Mononuclear cell (primary cell): ENCODE results near the gene UBR2. TPM values are rescaled to one million over a fixed set of nuclear protein-coding genes. Genes with fewer than 3 reads are reported as not detected.
"Not testable (repeated sequence)": the region's sequence is repeated elsewhere in the genome, so short reads cannot be mapped to it uniquely, and the experiment has no call there.

Source experiments
- H3K27me3 ChIP-seq: 2 replicates; pipeline ENCODE4 v1.6.0; 2011; ENCODE audit warnings: low read length, control low read depth; ENCODE audit not compliant: insufficient read depth
- H3K4me1 ChIP-seq: 2 replicates; pipeline ENCODE4 v1.5.1; 2011; ENCODE audit warnings: mild to moderate bottlenecking, low read length, control low read depth; ENCODE audit not compliant: insufficient read depth
- H3K4me3 ChIP-seq: 2 replicates; pipeline ENCODE4 v1.5.1; 2011; ENCODE audit warnings: mild to moderate bottlenecking, low read length, moderate library complexity
- H3K9me3 ChIP-seq: 2 replicates; pipeline ENCODE4 v1.5.1; 2011; ENCODE audit warnings: low read depth, mild to moderate bottlenecking, control low read depth, low read length
- total RNA-seq: library from RNA; depleted of rRNA; stranded (reverse); fragments of >200 nt; gene quantifications from one replicate; pipeline ENCODE4 v1.2.3, GENCODE V29; 2012

Gene UBR2
- total RNA-seq, 1 donor, result 25.2 TPM

DNA sequence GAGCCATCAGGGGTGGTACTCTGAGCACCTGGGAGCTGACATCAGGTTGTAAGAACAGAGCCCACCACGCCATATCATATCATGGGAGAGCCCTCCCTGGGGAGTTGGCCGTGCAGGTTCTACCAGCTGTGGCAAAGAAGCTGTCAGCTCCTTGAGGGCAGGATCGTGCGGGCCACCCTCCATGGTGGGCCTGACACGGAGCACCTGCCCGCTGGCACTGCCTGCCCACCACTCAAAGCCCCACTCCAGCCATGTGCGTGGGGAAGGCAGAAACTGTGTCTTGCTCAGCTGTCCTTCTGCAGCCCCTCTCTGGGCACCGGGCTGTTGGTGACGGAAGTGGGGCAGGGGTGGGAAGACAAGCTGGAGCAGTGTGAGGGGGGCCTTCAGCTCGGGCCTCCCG, 144.3 kb downstream of the UBR2 start:
- Histone ChIP-seq H3K4me3 (no peak overlapping the region), H3K9me3 (no peaks in the 10 kb centered on the region), H3K27me3 (no peaks in the 10 kb centered on the region), H3K4me1 (no peaks in the 10 kb centered on the region)

DNA sequence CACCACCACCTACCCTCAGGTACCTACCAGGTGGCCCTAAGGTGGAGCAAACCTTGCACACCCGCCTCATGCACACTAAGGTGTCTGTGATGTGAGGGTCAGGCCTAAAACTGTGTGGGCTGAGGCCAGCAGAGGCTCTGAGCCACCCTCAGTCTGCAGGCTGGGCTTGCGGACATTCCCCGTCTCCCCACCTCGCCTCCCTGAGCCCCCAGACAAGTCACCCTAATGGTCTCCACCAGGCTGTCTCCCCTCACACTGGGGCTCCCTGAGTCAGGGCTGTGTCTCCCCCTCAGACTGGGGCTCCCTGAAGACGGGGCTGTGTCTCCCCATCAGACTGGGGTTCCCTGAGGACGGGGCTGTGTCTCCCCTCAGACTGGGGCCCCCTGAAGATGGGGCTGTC, 146.0 kb downstream of the UBR2 start:
- no peaks in the 10 kb centered on the region for H3K9me3 ChIP-seq
- no peak overlapping the region for H3K4me3 ChIP-seq
- no peaks in the 10 kb centered on the region for H3K27me3 ChIP-seq
- no peaks in the 10 kb centered on the region for H3K4me1 ChIP-seq

DNA sequence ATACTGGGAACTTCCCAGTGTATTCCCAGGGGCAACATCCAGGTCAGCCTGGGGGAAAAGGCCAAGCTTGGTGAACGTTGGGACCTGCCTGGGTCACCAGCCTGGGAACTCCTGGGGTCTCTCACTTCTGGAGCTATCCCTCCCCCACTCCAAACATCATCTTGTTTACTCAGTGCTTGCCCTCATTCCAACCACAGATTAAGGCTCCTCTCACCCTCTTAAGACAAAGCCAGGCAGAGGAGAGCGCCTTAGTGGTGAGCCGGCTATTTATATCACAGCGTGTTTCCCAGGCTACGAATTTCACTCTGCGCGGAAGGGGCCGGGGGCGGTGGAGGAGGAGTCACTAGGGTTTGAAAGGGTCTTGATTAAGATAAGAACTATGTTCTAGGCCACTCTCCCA, 146.5 kb downstream of the UBR2 start:
- no peaks in the 10 kb centered on the region for H3K4me1 ChIP-seq
- H3K27me3 ChIP-seq, result no peaks in the 10 kb centered on the region
- H3K4me3 ChIP-seq, result no peak overlapping the region
- H3K9me3 ChIP-seq, result no peaks in the 10 kb centered on the region

DNA sequence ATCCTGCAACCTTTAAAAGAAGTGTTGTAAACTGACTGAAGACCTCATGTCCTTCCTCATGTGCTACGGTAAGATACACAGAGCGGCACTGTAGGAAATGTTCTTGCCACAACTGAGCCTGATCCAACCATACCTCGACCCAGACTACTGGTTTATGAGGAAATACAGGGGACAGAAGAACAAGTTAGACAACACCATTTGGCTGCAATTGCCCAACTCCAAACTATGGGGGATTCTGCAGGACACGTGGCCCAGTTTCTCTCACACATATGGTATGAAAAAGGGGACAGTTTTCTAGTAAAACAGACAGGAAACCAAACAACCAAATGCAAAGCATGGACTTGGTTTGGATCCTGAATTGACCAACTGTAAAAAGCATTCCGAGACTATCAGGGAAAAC, 148.1 kb downstream of the UBR2 start:
- no peaks in the 10 kb centered on the region for H3K4me1 ChIP-seq

DNA sequence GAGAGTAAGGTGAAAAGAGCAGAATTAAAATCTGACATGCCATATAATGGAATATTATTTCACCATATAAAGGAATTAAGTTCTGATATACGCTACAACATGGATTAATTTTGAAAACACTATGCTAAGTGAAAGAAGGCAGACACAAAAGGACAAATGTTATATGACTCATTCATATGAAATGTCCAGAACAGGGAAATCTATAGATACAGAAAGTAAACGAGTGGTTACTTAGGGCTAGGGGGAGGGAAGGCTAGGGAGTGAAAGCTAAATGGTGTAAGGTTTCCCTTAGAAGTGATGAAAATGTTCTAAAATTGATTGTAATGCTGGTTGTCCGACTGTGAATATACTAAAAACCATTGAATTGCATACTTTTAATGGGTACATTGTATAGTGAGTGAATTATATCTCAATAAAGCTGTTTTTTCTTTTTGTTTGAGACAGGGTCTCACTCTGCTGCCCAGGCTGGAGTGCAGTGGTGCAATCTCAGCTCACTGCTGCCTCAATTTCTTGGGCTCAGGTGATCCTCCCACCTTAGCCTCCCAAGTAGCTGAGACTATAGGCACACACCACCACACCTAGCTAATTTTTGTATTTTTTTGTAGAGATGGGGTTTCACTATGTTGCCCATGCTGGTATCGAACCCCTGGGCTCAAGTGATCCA, 150.4 kb downstream of the UBR2 start:
- Histone ChIP-seq H3K27me3 (no peaks in the 10 kb centered on the region), H3K4me1 (no peaks in the 10 kb centered on the region), H3K9me3 (no peaks in the 10 kb centered on the region), H3K4me3 (no peak overlapping the region)

More for the DNA sequence above, 148.1 kb downstream of the UBR2 start:
- H3K27me3 ChIP-seq, result no peaks in the 10 kb centered on the region
- H3K4me3 ChIP-seq, result no peak overlapping the region
- H3K9me3 ChIP-seq, result no peaks in the 10 kb centered on the region

DNA sequence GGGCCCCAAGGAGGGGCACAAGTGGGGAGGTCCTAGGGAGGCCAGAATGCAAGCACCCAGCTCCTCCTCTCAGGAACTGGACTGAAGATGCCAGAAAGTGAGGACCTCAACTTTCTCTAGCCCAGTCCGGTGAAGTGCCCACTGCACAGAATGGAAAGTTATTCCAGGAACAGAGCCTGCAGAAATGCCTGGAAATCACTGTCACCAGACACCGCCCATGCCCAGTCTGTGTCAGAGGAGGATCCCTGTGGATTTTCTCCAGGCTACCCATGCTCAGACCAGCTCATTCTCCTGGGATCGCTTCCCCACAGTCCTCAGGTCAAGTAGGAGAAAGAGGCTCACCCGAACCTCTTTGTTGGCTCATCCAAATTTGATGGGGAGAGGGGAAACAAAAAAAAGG, 152.0 kb downstream of the UBR2 start:
- no peaks in the 10 kb centered on the region for H3K9me3 ChIP-seq
- no peaks in the 10 kb centered on the region for H3K27me3 ChIP-seq
- H3K4me3 ChIP-seq, result no peak overlapping the region
- no peaks in the 10 kb centered on the region for H3K4me1 ChIP-seq

DNA sequence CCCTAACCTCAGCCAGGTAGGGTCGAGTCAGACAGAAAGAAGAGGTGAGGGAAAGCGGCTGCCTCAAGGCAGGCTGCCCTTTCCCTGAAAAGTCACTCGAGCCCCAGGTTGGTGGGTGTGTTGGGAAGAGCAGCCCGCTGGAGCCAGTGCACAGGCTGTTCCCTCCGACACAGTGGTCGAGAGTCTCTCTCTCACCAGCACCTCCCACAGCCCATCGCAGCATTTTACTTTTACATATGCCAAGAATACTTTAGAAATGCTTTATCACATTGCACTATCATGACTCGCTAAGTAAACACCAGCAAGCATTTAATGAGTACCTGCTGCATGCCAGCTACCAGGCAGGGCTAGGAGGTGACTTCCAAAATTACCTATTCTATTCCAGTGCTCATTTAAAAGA, 156.9 kb downstream of the UBR2 start:
- Histone ChIP-seq H3K27me3 (no peaks in the 10 kb centered on the region), H3K4me1 (no peaks in the 10 kb centered on the region), H3K4me3 (no peak overlapping the region), H3K9me3 (no peaks in the 10 kb centered on the region)

DNA sequence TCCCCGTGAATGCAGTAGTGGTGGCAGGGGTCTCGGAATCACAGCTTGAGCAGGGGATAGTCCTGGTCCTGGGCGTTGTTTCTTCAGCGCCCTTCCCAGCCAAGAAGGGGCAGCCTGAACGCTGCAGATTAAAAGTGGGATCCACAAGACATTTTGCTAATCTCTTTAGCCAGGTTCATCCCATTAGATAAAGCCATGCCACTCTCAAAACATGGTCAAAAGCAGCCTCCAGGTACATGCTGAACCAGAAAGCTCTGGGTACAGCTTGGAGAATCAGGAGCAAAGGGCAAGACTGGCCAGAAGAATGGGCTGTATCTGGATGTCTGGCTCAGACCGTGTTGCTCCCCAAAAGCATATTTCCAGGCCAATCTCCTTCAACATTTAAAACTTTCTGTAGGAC, 158.7 kb downstream of the UBR2 start, which contains the start of gene PRPH2:
Gene PRPH2 (minus strand): TSS at position 101 of the 400 bp plus-strand sequence. CDS start 263 bp downstream, outside the sequence.
- H3K4me1 ChIP-seq, result peaks cover 14% of the 10 kb centered on the region
- H3K27me3 ChIP-seq, result no peaks in the 10 kb centered on the region
- no peak within 1 kb of the TSS for H3K4me3 ChIP-seq
- H3K9me3 ChIP-seq, result no peaks in the 10 kb centered on the region

DNA sequence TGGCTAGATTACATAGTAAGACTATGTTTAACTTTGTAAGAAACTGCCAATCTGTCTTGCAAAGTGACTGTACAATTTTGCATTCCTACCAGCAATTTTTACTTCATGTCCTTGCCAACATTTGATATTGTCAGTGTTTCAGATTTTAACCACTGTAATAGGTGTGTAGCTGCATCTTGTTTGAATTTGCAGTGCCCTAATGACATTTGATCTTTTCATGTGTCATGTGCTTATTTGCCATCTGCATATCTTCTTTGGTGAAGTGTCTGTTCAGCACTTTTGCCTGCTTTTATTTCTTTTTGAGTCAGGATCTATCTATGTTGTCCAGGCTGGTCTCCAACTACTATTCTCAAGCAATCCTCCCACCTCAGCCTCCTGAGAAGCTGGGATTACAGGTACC, 161.0 kb downstream of the UBR2 start:
- no peak overlapping the region for H3K4me3 ChIP-seq
- H3K27me3 ChIP-seq, result no peaks in the 10 kb centered on the region
- peaks cover 15% of the 10 kb centered on the region for H3K4me1 ChIP-seq
- H3K9me3 ChIP-seq, result no peaks in the 10 kb centered on the region

DNA sequence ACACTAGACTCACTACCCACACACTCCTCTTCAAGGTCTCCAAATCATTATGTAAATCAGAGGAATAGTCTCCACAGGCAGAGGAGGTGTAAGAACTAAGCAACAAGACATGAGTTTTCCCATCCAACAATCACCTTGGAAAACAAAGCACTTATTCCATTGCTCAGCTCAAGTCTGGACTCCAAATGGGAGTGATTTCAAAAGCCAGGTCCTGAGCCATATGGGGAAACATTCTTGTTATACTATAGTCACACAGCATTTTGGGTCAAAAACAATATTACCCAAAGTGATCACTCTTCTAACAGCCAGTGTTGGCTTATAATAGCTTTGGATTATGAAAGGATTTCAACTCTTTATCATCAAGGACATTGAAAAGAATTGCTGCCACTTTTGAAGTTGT, 162.2 kb downstream of the UBR2 start:
- Histone ChIP-seq H3K27me3 (no peaks in the 10 kb centered on the region), H3K9me3 (no peaks in the 10 kb centered on the region), H3K4me3 (no peak overlapping the region), H3K4me1 (peaks cover 15% of the 10 kb centered on the region)

DNA sequence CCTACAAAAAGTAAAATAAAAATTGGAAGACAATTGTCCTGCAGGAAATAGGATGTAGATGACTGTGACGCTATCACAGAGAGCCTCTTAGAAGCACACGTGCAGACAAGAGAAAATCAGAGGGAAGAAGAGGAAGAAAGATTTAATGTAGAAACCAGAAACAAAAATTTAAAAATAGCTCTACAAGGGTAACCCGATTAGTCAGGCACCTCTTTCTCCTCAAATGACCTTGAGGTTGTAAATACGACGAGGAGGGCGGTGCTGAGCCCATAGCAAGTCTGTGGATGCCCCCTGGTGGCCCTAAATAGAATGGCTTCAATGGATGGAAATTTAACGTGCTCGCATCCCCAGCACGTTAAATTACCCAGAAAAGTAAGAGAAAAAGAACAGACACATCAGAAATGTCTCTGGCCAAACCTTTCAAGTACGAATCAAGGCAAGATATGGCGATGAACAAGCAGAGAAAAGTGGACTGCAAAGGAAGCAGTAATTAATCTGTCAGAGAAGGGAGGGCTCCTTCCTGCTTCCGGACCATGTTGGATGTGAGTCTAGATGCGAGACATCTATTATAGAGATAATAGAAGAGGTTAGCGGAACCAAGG, 162.8 kb downstream of the UBR2 start:
- Histone ChIP-seq H3K9me3 (no peaks in the 10 kb centered on the region), H3K4me3 (peak overlapping the region; percentile 57), H3K4me1 (peaks cover 15% of the 10 kb centered on the region), H3K27me3 (no peaks in the 10 kb centered on the region)

DNA sequence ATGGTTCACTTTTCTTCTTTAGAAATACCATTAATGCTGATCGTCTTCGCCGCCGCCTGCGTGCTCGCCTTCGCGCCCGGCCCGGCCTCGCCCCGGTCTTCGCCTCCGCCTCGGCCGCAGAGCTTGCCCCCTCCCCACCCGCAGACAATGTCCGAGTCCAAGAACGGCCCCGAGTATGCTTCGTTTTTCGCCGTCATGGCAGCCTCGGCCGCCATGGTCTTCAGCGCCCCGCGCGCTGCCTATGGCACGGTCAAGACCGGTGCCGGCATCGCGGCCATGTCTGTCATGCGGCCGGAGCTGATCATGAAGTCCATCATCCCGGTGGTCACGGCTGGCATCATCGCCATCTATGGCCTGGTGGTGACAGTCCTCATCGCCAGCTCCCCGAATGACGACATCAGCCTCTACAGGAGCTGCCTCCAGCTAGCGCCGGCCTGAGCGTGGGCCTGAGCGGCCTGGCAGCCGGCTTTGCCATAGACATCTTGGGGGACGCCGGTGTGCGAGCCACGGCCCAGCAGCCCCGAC, 163.3 kb downstream of the UBR2 start:
- H3K27me3 ChIP-seq, result no peaks in the 10 kb centered on the region
- H3K9me3 ChIP-seq, result no peaks in the 10 kb centered on the region
- peaks cover 15% of the 10 kb centered on the region for H3K4me1 ChIP-seq
- H3K4me3 ChIP-seq, result peak overlapping the region; percentile 57

DNA sequence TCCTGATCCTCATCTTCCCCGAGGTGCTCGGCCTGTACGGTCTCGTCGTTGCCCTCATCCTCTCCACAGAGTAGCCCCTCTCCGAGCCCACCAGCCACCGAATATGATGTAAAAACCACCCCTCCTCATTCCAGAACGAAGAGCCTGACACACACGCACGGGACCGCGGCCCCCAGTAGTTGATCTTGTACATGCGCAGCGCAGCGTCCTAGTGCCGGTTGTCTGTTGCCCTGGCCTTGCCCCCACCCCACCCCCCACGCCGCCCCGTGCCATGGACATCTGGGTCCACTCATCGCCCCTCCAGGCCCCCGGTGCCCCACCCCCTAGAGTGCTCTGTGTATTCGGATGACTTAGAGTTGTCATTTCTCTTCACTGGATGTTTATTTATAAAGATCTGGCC, 163.8 kb downstream of the UBR2 start:
- no peaks in the 10 kb centered on the region for H3K27me3 ChIP-seq
- H3K4me1 ChIP-seq, result peaks cover 15% of the 10 kb centered on the region
- H3K4me3 ChIP-seq, result no peak overlapping the region
- no peaks in the 10 kb centered on the region for H3K9me3 ChIP-seq

DNA sequence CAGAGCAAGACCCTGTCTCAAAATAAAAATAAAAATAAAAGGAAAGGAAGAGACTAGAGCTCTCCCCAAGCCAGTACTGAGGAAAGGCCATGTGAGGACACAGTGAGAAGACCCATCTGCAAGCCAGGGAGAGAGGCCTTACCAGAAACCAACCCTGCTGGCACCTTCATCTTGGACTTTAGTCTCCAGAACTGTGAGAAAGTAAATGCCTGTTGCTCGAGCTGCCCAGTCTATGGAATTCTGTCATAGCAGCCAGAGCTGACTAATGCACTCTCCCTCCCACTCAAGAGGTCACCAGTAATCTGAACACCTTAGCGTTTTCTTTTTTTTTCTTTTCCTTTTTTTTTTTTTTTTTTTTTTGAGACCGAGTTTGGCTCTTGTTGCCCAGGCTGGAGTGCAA, 165.9 kb downstream of the UBR2 start:
- H3K27me3 ChIP-seq, result no peaks in the 10 kb centered on the region
- peaks cover 15% of the 10 kb centered on the region for H3K4me1 ChIP-seq
- no peak overlapping the region for H3K4me3 ChIP-seq
- H3K9me3 ChIP-seq, result no peaks in the 10 kb centered on the region

DNA sequence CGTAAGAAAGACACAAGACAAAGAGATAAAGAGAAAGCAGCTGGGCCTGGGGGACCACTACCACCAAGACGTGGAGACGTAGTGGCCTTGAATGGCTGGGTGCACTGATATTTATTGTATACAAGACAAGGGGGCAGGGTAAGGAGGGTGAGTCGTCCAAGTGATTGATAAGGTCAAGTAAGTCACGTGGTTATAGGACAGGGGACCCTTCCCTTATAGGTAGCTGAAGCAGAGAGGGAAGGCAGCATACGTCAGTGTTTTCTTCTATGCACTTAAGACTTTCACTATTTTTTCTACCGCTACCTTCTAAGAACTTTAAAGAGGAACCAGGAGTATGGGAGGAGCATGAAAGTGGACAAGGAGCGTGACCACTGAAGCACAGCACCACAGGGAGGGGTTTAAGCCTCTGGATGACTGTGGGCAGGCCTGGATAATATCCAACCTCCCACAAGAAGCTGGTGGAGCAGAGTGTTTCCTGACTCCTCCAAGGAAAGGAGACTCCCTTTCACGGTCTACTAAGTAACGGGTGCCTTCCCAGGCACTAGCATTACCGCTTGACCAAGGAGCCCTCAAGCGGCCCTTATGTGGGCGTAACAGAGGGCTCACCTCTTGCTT, 170.1 kb downstream of the UBR2 start:
- not testable (repeated sequence) for H3K27me3 ChIP-seq, H3K4me1 ChIP-seq, H3K9me3 ChIP-seq, H3K4me3 ChIP-seq
